OCI-LY1 (cell line): Measurements from ENCODE around the gene XYLT1.

Experiments used
- H2AFZ ChIP-seq: fragments of 200-600 bp; sonication (generic), shearing (Covaris generic); 2 replicates; pipeline ENCODE4 v1.6.0; 2014; ENCODE audit warnings: antibody characterized with exemption, mild to moderate bottlenecking, low read length
- H3F3A ChIP-seq: fragments of 200-600 bp; sonication (generic), shearing (Covaris generic); 2 replicates; pipeline ENCODE4 v1.6.0; 2014; ENCODE audit warnings: mild to moderate bottlenecking, antibody characterized with exemption, low read length, moderate library complexity; ENCODE audit not compliant: insufficient read depth
- H3K27ac ChIP-seq: fragments of 200-600 bp; sonication (generic); 2 replicates; pipeline ENCODE4 v1.5.1; 2014; ENCODE audit warnings: low read length, mixed run types, mild to moderate bottlenecking, low read depth; ENCODE audit not compliant: poor library complexity, severe bottlenecking
- H3K27me3 ChIP-seq: fragments of 200-600 bp; sonication (generic); 2 replicates; pipeline ENCODE4 v1.6.0; 2014; ENCODE audit warnings: antibody characterized with exemption, mild to moderate bottlenecking, low read length, moderate library complexity; ENCODE audit not compliant: insufficient read depth
- H3K36me3 ChIP-seq: fragments of 200-600 bp; sonication (generic); 2 replicates; pipeline ENCODE4 v1.6.1; 2014; ENCODE audit warnings: mild to moderate bottlenecking, antibody characterized with exemption, low read length, moderate library complexity, mixed read lengths; ENCODE audit not compliant: insufficient read depth
- H3K4me1 ChIP-seq: fragments of 200-600 bp; sonication (generic); 2 replicates; pipeline ENCODE4 v1.5.1; 2014; ENCODE audit warnings: mild to moderate bottlenecking, low read length, moderate library complexity; ENCODE audit not compliant: insufficient read depth, severe bottlenecking
- H3K4me2 ChIP-seq: fragments of 200-600 bp; sonication (generic), shearing (Covaris generic); 2 replicates; pipeline ENCODE4 v1.6.1; 2014; ENCODE audit warnings: low read length
- H3K4me3 ChIP-seq: fragments of 200-600 bp; sonication (generic); 2 replicates; pipeline ENCODE4 v1.5.1; 2014; ENCODE audit warnings: low read length, low read depth, mild to moderate bottlenecking, mixed read lengths; ENCODE audit not compliant: poor library complexity, severe bottlenecking
- H3K79me2 ChIP-seq: fragments of 200-600 bp; shearing (Covaris generic); 2 replicates; pipeline ENCODE4 v1.6.1; 2016; ENCODE audit warnings: mixed run types, low read length, mixed read lengths; ENCODE audit not compliant: insufficient read depth
- H3K9ac ChIP-seq: fragments of 200-600 bp; sonication (generic), shearing (Covaris generic); 2 replicates; pipeline ENCODE4 v1.6.1; 2014; ENCODE audit warnings: mild to moderate bottlenecking, low read length, mixed read lengths
- H3K9me2 ChIP-seq: fragments of 200-600 bp; sonication (generic), shearing (Covaris generic); 2 replicates; pipeline ENCODE4 v1.6.1; 2014; ENCODE audit warnings: low read depth, mild to moderate bottlenecking, low read length, mixed read lengths
- H3K9me3 ChIP-seq: fragments of 200-600 bp; shearing (Covaris generic); 2 replicates; pipeline ENCODE4 v1.6.1; 2014; ENCODE audit warnings: low read length, mixed read lengths
- H4K20me1 ChIP-seq: fragments of 200-600 bp; sonication (generic), shearing (Covaris generic); 2 replicates; pipeline ENCODE4 v1.6.0; 2016; ENCODE audit warnings: mild to moderate bottlenecking, low read length; ENCODE audit not compliant: insufficient read depth
- CTCF ChIP-seq: fragments of 200-600 bp; sonication (generic), shearing (Covaris generic); IDR thresholded peaks from 2 replicates; pipeline ENCODE4 v1.5.1; 2017; ENCODE audit warnings: mild to moderate bottlenecking, antibody characterized with exemption, low read length, moderate library complexity, mixed read lengths
- EZH2 ChIP-seq: fragments of 200-600 bp; sonication (generic), shearing (Covaris generic); IDR thresholded peaks from 2 replicates; pipeline ENCODE4 v1.8.0; 2017; ENCODE audit warnings: borderline replicate concordance, mixed run types, mild to moderate bottlenecking, antibody characterized with exemption, low read length, moderate library complexity, mixed read lengths

The XYLT1 gene

GRCh38 chr16:17354141-17354601 lies 116.6 kb downstream of the XYLT1 start:
- no peak overlapping the region for H3K27ac ChIP-seq
- H3K4me2 ChIP-seq = no peak overlapping the region
- TF ChIP-seq EZH2 (no peak), CTCF (no peak)
- no peak overlapping the region for H2AFZ ChIP-seq
- H3K9me3 ChIP-seq = no peaks in the 10 kb centered on the region
- H3K9ac ChIP-seq = no peak overlapping the region
- peaks cover 57% of the 10 kb centered on the region for H3K36me3 ChIP-seq
- no peaks in the 10 kb centered on the region for H4K20me1 ChIP-seq
- H3K27me3 ChIP-seq = no peaks in the 10 kb centered on the region
- no peaks in the 10 kb centered on the region for H3K79me2 ChIP-seq
- H3K4me1 ChIP-seq = peaks cover 2% of the 10 kb centered on the region
- no peak overlapping the region for H3K4me3 ChIP-seq
- H3F3A ChIP-seq = no peaks in the 10 kb centered on the region
- H3K9me2 ChIP-seq = no peaks in the 10 kb centered on the region

GRCh38 chr16:17353561-17353960 lies 117.2 kb downstream of the XYLT1 start:
- Histone ChIP-seq H3K9me3 (no peaks in the 10 kb centered on the region), H3K27ac (no peak overlapping the region), H3F3A (no peaks in the 10 kb centered on the region), H3K4me3 (no peak overlapping the region), H3K27me3 (no peaks in the 10 kb centered on the region), H4K20me1 (no peaks in the 10 kb centered on the region), H3K4me1 (peaks cover 1% of the 10 kb centered on the region), H3K79me2 (no peaks in the 10 kb centered on the region), H3K36me3 (peaks cover 63% of the 10 kb centered on the region), H3K4me2 (no peak overlapping the region), H3K9me2 (no peaks in the 10 kb centered on the region), H2AFZ (no peak overlapping the region), H3K9ac (no peak overlapping the region)
- no peak for TF ChIP-seq CTCF
- TF ChIP-seq EZH2 = no peak

- Histone ChIP-seq H3K27ac (no peak overlapping the region), H3K79me2 (no peaks in the 10 kb centered on the region), H3K4me1 (peaks cover 21% of the 10 kb centered on the region), H3K9me3 (no peaks in the 10 kb centered on the region), H2AFZ (no peak overlapping the region), H3K27me3 (no peaks in the 10 kb centered on the region), H3K4me2 (no peak overlapping the region), H3F3A (no peaks in the 10 kb centered on the region), H3K36me3 (peaks cover 57% of the 10 kb centered on the region), H3K9me2 (no peaks in the 10 kb centered on the region), H3K4me3 (no peak overlapping the region), H3K9ac (no peak overlapping the region), H4K20me1 (no peaks in the 10 kb centered on the region)
- no peak for TF ChIP-seq CTCF
- TF ChIP-seq EZH2 = no peak
Observed at GRCh38 chr16:17351441-17352035, 119.2 kb downstream of the XYLT1 start.
